GM12864 (cell line): ENCODE measurements around the gene DNAH8.

Source experiments
- DNase-seq: peaks from one replicate; pipeline ENCODE4 v3.0.0-alpha.2; 2011; ENCODE audit warnings: low read depth
- H3K4me3 ChIP-seq: 2 replicates; pipeline ENCODE4 v1.5.1; 2011; ENCODE audit warnings: mild to moderate bottlenecking, low read depth, low read length, control low read depth
- CTCF ChIP-seq: IDR thresholded peaks from 2 replicates; pipeline ENCODE4 v1.5.1; 2011; ENCODE audit warnings: low read depth, mild to moderate bottlenecking, moderate library complexity, low read length, control low read depth, inconsistent platforms; ENCODE audit errors: missing control alignments

Gene DNAH8

DNA sequence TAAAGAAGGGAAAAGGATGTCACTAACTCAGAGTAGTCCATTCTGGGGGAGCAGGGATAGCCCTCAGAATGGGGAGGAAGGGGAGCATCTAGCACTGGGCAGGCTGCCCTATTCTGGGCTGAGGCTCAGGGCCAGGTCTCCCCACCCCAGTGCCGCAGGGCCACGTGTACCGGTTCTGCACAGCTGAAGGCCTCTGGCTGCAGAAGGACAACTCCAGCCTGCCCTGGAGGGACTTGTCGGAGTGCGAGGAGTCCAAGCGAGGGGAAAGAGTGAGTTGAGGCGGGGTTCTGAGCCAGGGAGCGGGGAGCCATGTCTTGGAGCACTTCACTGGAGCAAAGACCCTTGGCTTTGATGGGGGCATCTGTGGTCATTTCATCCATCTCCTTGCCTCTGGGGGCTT, 350.4 kb downstream of the DNAH8 start:
- DNase-seq: no peak
- no peak for TF ChIP-seq CTCF
- H3K4me3 ChIP-seq: no peak overlapping the region

- DNase-seq: no peak
- TF ChIP-seq CTCF: no peak
Measured at GRCh38 chr6:39068391-39068790, 353.3 kb downstream of the DNAH8 start.

DNA sequence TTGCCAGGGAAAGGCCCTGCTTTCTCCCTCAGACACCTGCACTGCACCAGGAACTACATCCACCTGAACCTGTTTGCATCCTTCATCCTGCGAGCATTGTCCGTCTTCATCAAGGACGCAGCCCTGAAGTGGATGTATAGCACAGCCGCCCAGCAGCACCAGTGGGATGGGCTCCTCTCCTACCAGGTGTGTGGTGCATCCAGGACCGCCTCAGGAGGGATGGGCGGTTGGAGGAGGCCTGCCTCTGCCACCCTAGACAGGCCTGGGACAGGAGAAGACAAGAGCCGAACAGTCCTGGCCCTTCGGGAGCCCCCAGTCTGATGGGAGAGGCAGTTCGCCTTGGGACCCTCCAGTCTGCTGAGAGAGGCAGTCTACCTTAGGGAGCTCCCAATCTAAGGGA, 357.7 kb downstream of the DNAH8 start:
- H3K4me3 ChIP-seq: no peak overlapping the region
- no peak for DNase-seq
- TF ChIP-seq CTCF: no peak

More at GRCh38 chr6:39068391-39068790, 353.3 kb downstream of the DNAH8 start:
- no peak overlapping the region for H3K4me3 ChIP-seq

GRCh38 chr6:39073471-39074355, 358.6 kb downstream of the DNAH8 start:
- TF ChIP-seq CTCF: no peak
- H3K4me3 ChIP-seq: no peak overlapping the region
- no peak for DNase-seq

DNA sequence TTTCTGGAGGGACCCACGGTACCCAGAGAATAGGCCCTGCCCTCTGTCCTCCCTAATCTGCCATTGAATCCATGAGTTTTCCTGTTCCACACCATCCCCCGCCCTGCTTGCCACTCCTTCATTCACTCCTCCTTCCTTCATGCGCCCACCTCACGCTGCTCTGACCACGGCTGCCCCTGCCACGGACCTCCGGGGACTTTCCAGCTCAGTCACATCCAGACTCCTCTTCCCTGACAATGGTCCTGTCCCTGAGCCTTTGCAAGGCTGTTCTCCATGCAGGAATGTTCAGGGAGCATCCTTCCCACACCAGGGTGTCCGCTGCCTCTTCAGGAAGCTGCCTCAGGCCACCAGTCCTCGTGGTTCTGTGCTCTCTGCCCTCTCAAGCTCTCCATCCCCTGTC, 359.4 kb downstream of the DNAH8 start:
- TF ChIP-seq CTCF: no peak
- H3K4me3 ChIP-seq: no peak overlapping the region
- DNase-seq: no peak

GRCh38 chr6:39075010-39075686, 360.0 kb downstream of the DNAH8 start:
- DNase-seq: no peak
- no peak overlapping the region for H3K4me3 ChIP-seq
- TF ChIP-seq CTCF: no peak
